ENCODE data around the gene SH2D7. TPM values are rescaled to one million over a fixed set of nuclear protein-coding genes. Genes with fewer than 3 reads are reported as not detected.
"Not testable (repeated sequence)": the region's sequence is repeated elsewhere in the genome, so short reads cannot be mapped to it uniquely, and the experiment has no call there.

The SH2D7 gene
- total RNA-seq, 2 experiments from 2014 or later = 0.29 to 0.31 TPM

DNA sequence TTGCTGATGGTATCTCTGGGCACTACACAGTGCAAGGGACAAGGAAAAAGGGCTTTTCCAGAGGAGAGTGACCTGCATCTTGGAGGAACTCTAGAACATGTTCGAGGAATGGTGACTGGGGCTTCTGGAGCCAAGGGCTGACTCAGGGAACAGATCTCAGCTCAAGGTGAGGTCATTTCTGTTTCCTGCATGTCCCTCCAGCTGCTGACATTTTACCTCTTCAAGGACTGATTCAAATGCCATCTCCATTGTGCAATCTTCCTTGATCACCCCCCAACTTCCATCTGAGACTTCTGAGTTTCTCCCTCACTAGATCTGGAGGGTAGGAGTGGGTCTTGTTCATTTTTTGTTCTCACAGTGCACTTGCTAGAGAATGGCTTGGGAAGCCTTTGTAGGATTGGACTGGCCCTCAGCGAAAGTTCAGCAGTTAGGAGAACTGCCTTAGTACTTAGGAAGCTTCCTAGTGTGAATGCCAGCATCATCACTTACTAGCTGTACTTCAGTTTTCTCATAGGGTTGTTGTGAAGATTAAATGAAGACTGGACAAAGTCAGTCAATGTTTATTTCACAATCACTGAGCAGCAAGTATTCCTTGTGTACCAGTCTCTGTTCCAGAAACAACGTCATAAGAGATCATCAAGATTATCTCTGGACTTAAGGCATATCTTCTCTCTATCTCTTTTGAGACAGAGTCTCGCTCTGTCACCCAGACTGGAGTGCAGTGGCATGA lies 54.2 kb downstream of the SH2D7 start:
- Mint-ChIP-seq H3K9me3 (ENCODE audit: insufficient read depth) (no peaks in the 10 kb centered on the region), H3K27me3 (ENCODE audit: low read depth) (no peaks in the 10 kb centered on the region), H3K4me1 (ENCODE audit: low read depth) (peaks cover 37% of the 10 kb centered on the region), H3K36me3 (ENCODE audit: low read depth) (peaks cover 6% of the 10 kb centered on the region), H3K4me3 (no peak overlapping the region), H3K27ac (no peak overlapping the region)
- ChIA-PET POLR2A (interaction anchor here (1.1 to 3.1 kb wide), 2 partner anchors 15 to 291 kb away, joined by 4 to 21 read pairs; partner anchors contain the start of genes CIB2 and IREB2), CTCF (interaction anchor here (1.7 to 4.8 kb wide), 3 partner anchors 27 to 49 kb away, joined by 6 to 34 read pairs (median 7); no protein-coding TSS in a partner anchor)
- ATAC-seq (no peak), DNase-seq (no peak)

DNA sequence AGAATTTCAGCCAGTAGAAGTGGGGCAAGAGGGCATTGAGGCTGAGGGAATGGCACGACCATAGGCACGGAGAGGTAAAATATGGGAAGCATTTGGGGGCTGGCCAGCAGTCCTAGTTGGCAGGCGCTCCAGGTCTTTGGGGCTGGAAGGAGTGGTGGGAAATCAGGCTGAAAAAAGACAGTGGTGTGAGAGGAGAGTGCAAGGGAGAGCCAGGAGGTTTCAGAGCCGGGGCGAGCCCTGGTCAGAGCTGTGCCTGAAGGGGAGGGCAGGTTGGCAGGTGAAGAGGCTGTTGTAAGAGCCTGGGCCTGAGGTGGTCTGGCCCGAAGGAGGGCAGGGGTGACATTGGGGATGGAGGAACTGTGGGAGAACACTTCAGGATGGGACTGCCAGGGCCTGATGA lies 55.2 kb downstream of the SH2D7 start:
- H3K9me3 Mint-ChIP-seq (ENCODE audit: insufficient read depth) = no peaks in the 10 kb centered on the region
- H3K4me1 Mint-ChIP-seq (ENCODE audit: low read depth) = peaks cover 38% of the 10 kb centered on the region
- no peak overlapping the region for H3K27ac Mint-ChIP-seq
- H3K27me3 Mint-ChIP-seq (ENCODE audit: low read depth) = no peaks in the 10 kb centered on the region
- POLR2A ChIA-PET = interaction anchor here (1.1 to 3.1 kb wide), 4 partner anchors 16 to 290 kb away, joined by 3 to 21 read pairs (median 6); partner anchors contain the start of genes CIB2 and IREB2
- peaks cover 7% of the 10 kb centered on the region for H3K36me3 Mint-ChIP-seq (ENCODE audit: low read depth)
- DNase-seq (no peak), ATAC-seq (no peak)
- peak overlapping the region; percentile 20 for H3K4me3 Mint-ChIP-seq
- CTCF ChIA-PET = interaction anchor here (0.7 to 4.9 kb wide), 9 partner anchors 9 to 189 kb away, joined by 3 to 34 read pairs (median 5); partner anchors contain the start of gene CIB2

DNA sequence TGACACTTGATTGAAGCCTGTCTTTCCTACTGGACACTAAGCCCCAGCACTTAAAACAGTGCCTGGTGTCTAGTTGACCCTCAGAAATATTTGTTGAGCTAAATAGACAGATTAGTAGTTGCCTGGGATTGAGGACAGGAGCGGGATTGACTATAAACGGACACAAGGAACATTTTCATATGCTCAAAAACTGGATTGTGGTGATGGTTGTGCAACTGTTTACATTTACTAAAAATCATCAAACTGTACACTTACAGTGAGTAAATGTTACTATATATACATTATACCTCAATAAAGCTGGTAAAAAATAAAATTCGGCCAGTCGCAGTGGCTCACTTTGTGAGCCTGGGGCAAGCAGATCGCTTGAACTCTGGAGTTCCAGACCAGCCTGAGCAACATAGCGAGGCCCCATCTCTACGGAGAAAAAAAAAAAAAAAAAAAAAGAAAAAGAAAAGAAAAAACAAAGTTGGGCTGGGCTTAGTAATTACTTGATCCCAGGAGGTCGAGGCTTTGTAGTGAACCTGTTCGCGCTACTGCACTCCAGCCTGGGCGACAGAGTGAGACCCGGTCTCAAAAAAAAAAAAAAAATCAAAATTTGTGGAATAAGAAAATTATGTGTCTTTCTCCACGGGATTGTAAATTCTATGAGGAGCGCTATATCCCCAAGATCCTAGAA lies 56.2 kb downstream of the SH2D7 start:
- ChIA-PET CTCF (interaction anchor here (0.7 to 4.9 kb wide), 10 partner anchors 11 to 628 kb away, joined by 3 to 34 read pairs (median 4); partner anchors contain the start of gene CIB2), POLR2A (interaction anchor here (0.6 to 3.1 kb wide), 10 partner anchors 9 to 63 kb away, joined by 3 to 21 read pairs (median 6); partner anchors contain the start of gene CIB2)
- H3K36me3 Mint-ChIP-seq (ENCODE audit: low read depth) = peaks cover 17% of the 10 kb centered on the region
- no peaks in the 10 kb centered on the region for H3K27me3 Mint-ChIP-seq (ENCODE audit: low read depth)
- H3K27ac Mint-ChIP-seq = peak overlapping the region; percentile 92
- DNase-seq (no peak), ATAC-seq (peak; percentile 7)
- H3K4me3 Mint-ChIP-seq = peak overlapping the region; percentile 94
- peaks cover 48% of the 10 kb centered on the region for H3K4me1 Mint-ChIP-seq (ENCODE audit: low read depth)
- H3K9me3 Mint-ChIP-seq (ENCODE audit: insufficient read depth) = no peaks in the 10 kb centered on the region

DNA sequence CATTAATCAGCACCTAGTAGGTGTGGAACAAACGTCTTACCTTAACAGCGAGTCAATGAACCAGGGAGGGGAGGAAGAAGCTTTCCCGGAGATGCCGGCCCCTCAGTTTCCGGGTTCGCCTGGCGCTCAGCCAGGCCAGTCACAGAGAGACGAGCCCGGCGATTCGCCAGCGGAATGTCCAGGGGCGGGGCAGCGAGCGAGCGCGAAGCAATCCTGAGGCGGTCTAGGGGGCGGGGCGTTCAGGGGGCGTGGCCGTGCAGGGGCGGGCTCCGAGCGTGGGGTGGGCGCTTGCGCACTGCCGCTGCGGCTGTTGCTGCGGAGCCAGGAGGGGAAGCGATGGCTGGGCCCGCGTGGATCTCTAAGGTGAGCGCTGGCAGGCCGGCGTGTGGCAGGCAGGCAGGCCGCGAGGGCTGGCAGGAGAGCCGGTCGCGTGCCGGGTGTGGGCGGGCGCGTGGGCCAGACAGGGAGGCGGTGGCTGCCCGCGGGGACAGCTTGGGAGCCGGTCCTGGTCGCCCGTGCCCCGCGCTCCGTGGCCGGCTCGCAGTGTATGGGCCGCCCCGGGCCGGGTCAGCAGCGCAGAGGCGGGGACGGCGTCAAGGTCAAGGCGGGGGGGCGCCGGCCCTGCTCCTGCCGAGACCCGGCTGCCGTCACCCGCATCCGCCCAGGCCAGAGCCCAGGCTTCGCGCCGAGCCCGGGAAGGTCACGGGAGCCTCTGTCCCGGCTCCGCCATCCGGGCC lies 56.9 kb downstream of the SH2D7 start, which contains the start of gene IDH3A:
Gene IDH3A, plus strand, starts transcription at position 295 of the 737 bp plus-strand sequence. Its CDS starts 42 bp downstream, at position 337.
- DNase-seq (peak; percentile 100), ATAC-seq (peak; percentile 96)
- Mint-ChIP-seq H3K4me3 (peak within 1 kb of the TSS; percentile 94), H3K9me3 (ENCODE audit: insufficient read depth) (no peaks in the 10 kb centered on the region), H3K27ac (peak within 1 kb of the TSS; percentile 92), H3K36me3 (ENCODE audit: low read depth) (peaks cover 17% of the 10 kb centered on the region), H3K27me3 (ENCODE audit: low read depth) (no peaks in the 10 kb centered on the region), H3K4me1 (ENCODE audit: low read depth) (peaks cover 48% of the 10 kb centered on the region)
- ChIA-PET CTCF (interaction anchor here (0.7 to 4.9 kb wide), 8 partner anchors 10 to 627 kb away, joined by 3 to 34 read pairs (median 4); partner anchors contain the start of gene CIB2), POLR2A (interaction anchor here (0.6 to 3.1 kb wide), 11 partner anchors 10 to 62 kb away, joined by 3 to 21 read pairs (median 6); partner anchors contain the start of gene CIB2)

DNA sequence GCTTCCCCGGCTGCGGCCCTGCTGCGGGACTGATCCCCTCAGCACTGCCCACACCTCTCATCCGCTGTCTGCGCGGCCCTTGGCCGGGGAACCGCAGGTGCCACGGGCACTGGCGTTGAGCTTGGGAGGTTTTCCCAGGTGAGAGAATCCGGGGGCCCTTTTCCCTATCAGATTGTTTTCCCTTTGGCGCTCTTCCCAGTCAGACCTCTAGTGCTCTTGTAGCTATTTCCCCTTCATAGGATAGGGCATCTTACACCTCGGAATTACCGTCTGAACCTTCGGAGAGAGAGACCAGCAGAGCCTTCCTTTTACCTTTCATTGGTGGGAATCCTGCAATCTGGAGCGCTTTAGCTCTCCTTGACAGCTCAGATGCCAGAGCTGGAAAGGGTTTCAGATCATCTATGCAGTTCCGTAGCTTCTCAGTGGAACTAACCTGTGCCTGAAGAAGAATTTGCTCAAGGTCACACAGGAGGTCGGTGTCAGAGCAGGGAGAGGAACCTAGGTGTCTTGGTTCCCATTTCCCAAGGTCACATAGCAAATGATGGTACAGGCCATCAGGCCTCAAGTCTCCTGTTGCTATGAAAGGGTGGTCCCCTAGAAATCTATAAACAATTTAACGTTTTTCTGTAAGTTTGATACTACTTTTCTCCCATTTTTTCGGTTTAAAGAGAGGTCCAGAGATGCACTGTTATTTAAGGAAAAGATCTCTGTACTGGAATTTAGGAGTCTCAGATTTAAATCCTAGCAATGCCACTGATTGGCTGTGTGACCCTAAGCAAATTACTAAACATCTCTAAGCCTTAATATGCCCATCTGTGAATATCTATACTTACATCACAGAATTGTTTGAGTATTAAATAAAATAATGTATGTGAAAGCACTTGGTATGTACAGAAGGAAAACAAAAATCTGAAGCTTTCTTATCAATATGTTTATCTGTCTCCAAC lies 57.7 kb downstream of the SH2D7 start:
- Mint-ChIP-seq H3K27me3 (ENCODE audit: low read depth) (no peaks in the 10 kb centered on the region), H3K4me1 (ENCODE audit: low read depth) (peaks cover 48% of the 10 kb centered on the region), H3K9me3 (ENCODE audit: insufficient read depth) (no peaks in the 10 kb centered on the region), H3K27ac (peak overlapping the region; percentile 62), H3K4me3 (peak overlapping the region; percentile 84), H3K36me3 (ENCODE audit: low read depth) (peaks cover 18% of the 10 kb centered on the region)
- DNase-seq (no peak), ATAC-seq (no peak)
- POLR2A ChIA-PET = interaction anchor here (0.6 to 2.5 kb wide), 7 partner anchors 9 to 61 kb away, joined by 3 to 8 read pairs (median 4); no protein-coding TSS in a partner anchor
- CTCF ChIA-PET = interaction anchor here (0.8 to 4.9 kb wide), 5 partner anchors 17 to 626 kb away, joined by 3 to 34 read pairs (median 4); partner anchors contain the start of gene CIB2

DNA sequence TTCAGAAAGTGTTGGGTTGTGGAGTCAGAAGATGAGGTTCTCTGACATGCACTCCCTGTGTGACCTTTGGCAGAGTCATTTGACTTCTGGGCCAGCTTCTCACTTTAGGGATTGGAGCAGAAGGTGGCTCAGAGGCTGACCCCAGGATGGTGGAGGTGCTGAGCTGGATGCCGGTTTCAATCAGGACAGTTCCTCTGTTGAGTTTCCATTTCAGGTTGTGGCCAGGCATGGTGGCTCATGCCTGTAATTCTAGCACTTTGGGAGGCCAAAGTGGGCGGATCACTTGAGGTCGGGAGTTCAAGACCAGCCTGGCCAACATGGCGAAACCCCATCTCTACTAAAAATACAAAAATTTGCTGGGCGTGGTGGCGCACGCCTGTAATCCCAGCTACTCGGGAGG lies 58.7 kb downstream of the SH2D7 start:
- peaks cover 50% of the 10 kb centered on the region for H3K4me1 Mint-ChIP-seq (ENCODE audit: low read depth)
- peak overlapping the region; percentile 84 for H3K4me3 Mint-ChIP-seq
- not testable (repeated sequence) for DNase-seq; H3K27ac Mint-ChIP-seq; H3K27me3 Mint-ChIP-seq (ENCODE audit: low read depth); ATAC-seq; H3K9me3 Mint-ChIP-seq (ENCODE audit: insufficient read depth)
- ChIA-PET POLR2A (interaction anchor here (0.8 to 2.5 kb wide), 2 partner anchors 8 to 11 kb away, joined by 4 to 7 read pairs; no protein-coding TSS in a partner anchor), CTCF (interaction anchor here (1.4 to 4.9 kb wide), 3 partner anchors 16 to 44 kb away, joined by 4 to 34 read pairs (median 26); partner anchors contain the start of gene CIB2)
- peaks cover 22% of the 10 kb centered on the region for H3K36me3 Mint-ChIP-seq (ENCODE audit: low read depth)

Other genes starting within 250 kb of the SH2D7 start
- gene TBC1D2B, start 14.8 kb upstream of the SH2D7 start, total RNA-seq = 100 to 1,000 TPM; 109 to 119 TPM
- gene CIB2, start 38.9 kb downstream of the SH2D7 start, total RNA-seq = 1 to 10 TPM; 1.4 to 2.2 TPM
- 10 to 100 TPM; 80.7 to 84.2 TPM for gene IDH3A, start 56.8 kb downstream of the SH2D7 start, total RNA-seq
- under 1 TPM; 0.66 to 0.81 TPM for gene ACSBG1, start 142.0 kb downstream of the SH2D7 start, total RNA-seq
- 10 to 100 TPM; 29.7 TPM for gene DNAJA4, start 172.0 kb downstream of the SH2D7 start, total RNA-seq
- 10 to 100 TPM; 47.4 to 50.3 TPM for gene SKIC8, start 207.0 kb downstream of the SH2D7 start, total RNA-seq
- not detected for gene CRABP1, start 247.8 kb downstream of the SH2D7 start, total RNA-seq